Osteocyte (in vitro differentiated cells): Measurements from ENCODE around the gene AP3B1. TPM values are rescaled to one million over a fixed set of nuclear protein-coding genes. Genes with fewer than 3 reads are reported as not detected.
"Not testable (repeated sequence)": the region's sequence is repeated elsewhere in the genome, so short reads cannot be mapped to it uniquely, and the experiment has no call there.

Source experiments
- DNase-seq: peaks from one replicate; pipeline ENCODE4 v3.0.0; 2021; ENCODE audit warnings: mixed read lengths; ENCODE audit not compliant: unreplicated experiment; ENCODE audit errors: extremely low spot score
- H3K27ac Mint-ChIP-seq: one replicate; pipeline ENCODE4 v1.8.0; 2021; ENCODE audit warnings: mild to moderate bottlenecking, mixed read lengths; ENCODE audit not compliant: unreplicated experiment
- H3K27me3 Mint-ChIP-seq: one replicate; pipeline ENCODE4 v1.8.0; 2021; ENCODE audit warnings: mixed read lengths; ENCODE audit not compliant: unreplicated experiment
- H3K36me3 Mint-ChIP-seq: one replicate; pipeline ENCODE4 v1.8.0; 2021; ENCODE audit warnings: mixed read lengths; ENCODE audit not compliant: unreplicated experiment
- H3K4me1 Mint-ChIP-seq: one replicate; pipeline ENCODE4 v1.8.0; 2021; ENCODE audit warnings: mixed read lengths; ENCODE audit not compliant: unreplicated experiment
- H3K4me3 Mint-ChIP-seq: one replicate; pipeline ENCODE4 v1.8.0; 2021; ENCODE audit warnings: mild to moderate bottlenecking, moderate library complexity, mixed read lengths; ENCODE audit not compliant: unreplicated experiment
- H3K9me3 Mint-ChIP-seq: one replicate; pipeline ENCODE4 v1.8.0; 2021; ENCODE audit warnings: mixed read lengths; ENCODE audit not compliant: unreplicated experiment
- CTCF ChIP-seq: fragments of 200-600 bp; sonication (generic); IDR thresholded peaks from 2 replicates; pipeline ENCODE4 v1.5.0; 2021; ENCODE audit warnings: antibody characterized with exemption, mild to moderate bottlenecking, moderate library complexity
- total RNA-seq: library from RNA; stranded (reverse); gene quantifications from 2 replicates; pipeline ENCODE4 v1.2.1, GENCODE V29; 2021

The AP3B1 gene
- total RNA-seq, 1 donor from 2014 or later = 57.0 TPM

DNA sequence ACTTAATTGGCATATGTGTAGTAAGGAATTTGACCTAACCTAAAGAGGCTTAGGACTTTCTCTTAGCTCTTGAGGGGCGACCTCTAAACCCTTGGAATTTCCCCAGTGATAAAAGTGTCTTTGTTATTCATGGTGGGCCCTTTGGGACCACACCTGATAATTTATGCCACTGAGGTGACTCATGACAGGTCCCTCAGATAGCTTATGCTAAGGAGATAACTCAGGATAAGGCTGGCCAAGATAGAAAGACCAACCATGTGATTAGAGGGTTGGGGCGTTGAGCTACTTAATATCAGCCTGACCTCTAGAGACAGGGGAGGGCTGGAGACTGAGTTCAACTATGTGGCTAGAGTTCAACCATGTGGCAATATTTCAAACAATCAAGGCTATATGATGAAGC, 218.1 kb downstream of the AP3B1 start:
- Mint-ChIP-seq H3K4me1 (no peaks in the 10 kb centered on the region), H3K27me3 (no peaks in the 10 kb centered on the region), H3K4me3 (no peak overlapping the region), H3K9me3 (peaks cover 6% of the 10 kb centered on the region), H3K36me3 (peaks cover 15% of the 10 kb centered on the region), H3K27ac (no peak overlapping the region)
- no peak for DNase-seq
- no peak for TF ChIP-seq CTCF

GRCh38 chr5:78075301-78075700, 219.2 kb downstream of the AP3B1 start:
- Mint-ChIP-seq H3K27me3 (no peaks in the 10 kb centered on the region), H3K36me3 (peaks cover 20% of the 10 kb centered on the region), H3K4me3 (no peak overlapping the region), H3K4me1 (no peaks in the 10 kb centered on the region), H3K27ac (no peak overlapping the region), H3K9me3 (peaks cover 10% of the 10 kb centered on the region)
- DNase-seq = no peak
- TF ChIP-seq CTCF = no peak

DNA sequence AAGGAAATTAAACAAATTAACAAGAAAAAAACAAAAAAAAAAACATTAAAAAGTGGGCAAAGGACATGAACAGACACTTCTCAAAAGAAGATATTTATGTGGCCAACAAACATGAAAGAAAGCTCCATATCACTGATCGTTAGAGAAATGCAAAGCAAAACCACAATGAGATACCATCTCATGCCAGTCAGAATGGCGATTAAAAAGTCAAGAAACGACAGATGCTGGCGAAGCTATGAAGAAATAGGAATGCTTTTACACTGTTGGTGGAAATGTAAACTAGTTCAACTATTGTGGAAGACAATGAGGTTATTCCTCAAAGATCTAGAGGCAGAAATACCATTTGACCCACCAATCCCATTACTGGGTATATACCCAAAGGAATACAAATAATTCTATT, 223.8 kb downstream of the AP3B1 start:
- H3K4me3 Mint-ChIP-seq, H3K27me3 Mint-ChIP-seq, H3K4me1 Mint-ChIP-seq, DNase-seq, H3K27ac Mint-ChIP-seq: not testable (repeated sequence)
- peaks cover 21% of the 10 kb centered on the region for H3K9me3 Mint-ChIP-seq
- H3K36me3 Mint-ChIP-seq = peaks cover 42% of the 10 kb centered on the region

DNA sequence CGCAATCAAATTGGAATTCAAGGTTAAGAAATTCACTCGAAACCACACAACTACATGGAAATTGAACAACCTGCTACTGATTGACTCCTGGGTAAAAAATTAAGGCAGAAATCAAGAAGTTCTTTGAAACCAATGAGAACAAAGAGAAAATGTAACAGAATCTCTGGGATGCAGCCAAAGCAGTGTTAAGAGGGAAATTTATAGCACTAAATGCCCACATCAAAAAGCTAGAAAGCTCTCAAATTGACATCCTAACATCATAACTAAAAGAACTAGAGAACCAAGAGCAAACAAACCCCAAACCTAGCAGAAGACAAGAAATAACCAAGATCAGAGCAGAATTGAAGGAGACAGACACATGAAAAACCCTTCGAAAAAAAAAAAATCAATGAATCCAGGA, 226.9 kb downstream of the AP3B1 start:
- not testable (repeated sequence) for H3K27ac Mint-ChIP-seq, H3K4me1 Mint-ChIP-seq

GRCh38 chr5:78066722-78067121, 227.8 kb downstream of the AP3B1 start:
- Mint-ChIP-seq H3K36me3 (peaks cover 37% of the 10 kb centered on the region), H3K9me3 (peaks cover 21% of the 10 kb centered on the region)
- not testable (repeated sequence) for H3K27me3 Mint-ChIP-seq, DNase-seq, H3K4me3 Mint-ChIP-seq, H3K4me1 Mint-ChIP-seq, H3K27ac Mint-ChIP-seq

More for the DNA sequence above, 226.9 kb downstream of the AP3B1 start:
- not testable (repeated sequence) for DNase-seq, H3K4me3 Mint-ChIP-seq, H3K27me3 Mint-ChIP-seq
- H3K36me3 Mint-ChIP-seq = peaks cover 42% of the 10 kb centered on the region
- H3K9me3 Mint-ChIP-seq = peaks cover 21% of the 10 kb centered on the region

DNA sequence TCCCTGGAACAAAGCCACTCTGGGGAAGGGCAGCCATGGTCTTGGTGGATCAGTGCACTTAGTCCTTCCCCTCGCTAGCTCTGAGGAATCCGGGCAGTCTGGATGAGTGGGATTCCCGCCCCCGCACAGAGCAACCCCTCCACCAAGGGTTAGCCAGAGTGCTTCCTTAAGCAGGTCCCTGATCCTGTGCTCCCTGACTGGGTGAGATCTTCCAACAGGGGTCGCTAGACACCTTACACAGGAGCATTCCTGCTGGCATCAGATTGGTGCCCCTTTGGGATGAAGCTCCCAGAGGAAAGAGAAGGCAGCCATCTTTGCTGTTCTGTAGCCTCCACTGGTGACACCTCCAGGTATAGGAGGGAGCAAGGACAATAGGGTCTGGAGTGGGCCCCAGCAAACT, 228.8 kb downstream of the AP3B1 start:
- no peak for DNase-seq
- H3K4me1 Mint-ChIP-seq = peaks cover 5% of the 10 kb centered on the region
- H3K4me3 Mint-ChIP-seq = no peak overlapping the region
- peaks cover 33% of the 10 kb centered on the region for H3K36me3 Mint-ChIP-seq
- no peaks in the 10 kb centered on the region for H3K27me3 Mint-ChIP-seq
- peaks cover 20% of the 10 kb centered on the region for H3K9me3 Mint-ChIP-seq
- no peak overlapping the region for H3K27ac Mint-ChIP-seq
- TF ChIP-seq CTCF = no peak

GRCh38 chr5:78064941-78065472, 229.5 kb downstream of the AP3B1 start:
- peaks cover 15% of the 10 kb centered on the region for H3K9me3 Mint-ChIP-seq
- no peaks in the 10 kb centered on the region for H3K27me3 Mint-ChIP-seq
- no peak overlapping the region for H3K4me3 Mint-ChIP-seq
- no peak for TF ChIP-seq CTCF
- no peak overlapping the region for H3K27ac Mint-ChIP-seq
- DNase-seq = no peak
- peaks cover 28% of the 10 kb centered on the region for H3K36me3 Mint-ChIP-seq
- H3K4me1 Mint-ChIP-seq = peaks cover 11% of the 10 kb centered on the region
